HG03280 (cell line): ENCODE results near the gene COL20A1.
"Not testable (repeated sequence)": the region's sequence is repeated elsewhere in the genome, so short reads cannot be mapped to it uniquely, and the experiment has no call there.

Source experiments
- ATAC-seq: cut with Tn5 transposase; IDR thresholded peaks from one replicate; pipeline ENCODE4 v1.9.1; 2021; ENCODE audit warnings: mild to moderate bottlenecking, moderate library complexity; ENCODE audit not compliant: unreplicated experiment

Gene COL20A1

DNA sequence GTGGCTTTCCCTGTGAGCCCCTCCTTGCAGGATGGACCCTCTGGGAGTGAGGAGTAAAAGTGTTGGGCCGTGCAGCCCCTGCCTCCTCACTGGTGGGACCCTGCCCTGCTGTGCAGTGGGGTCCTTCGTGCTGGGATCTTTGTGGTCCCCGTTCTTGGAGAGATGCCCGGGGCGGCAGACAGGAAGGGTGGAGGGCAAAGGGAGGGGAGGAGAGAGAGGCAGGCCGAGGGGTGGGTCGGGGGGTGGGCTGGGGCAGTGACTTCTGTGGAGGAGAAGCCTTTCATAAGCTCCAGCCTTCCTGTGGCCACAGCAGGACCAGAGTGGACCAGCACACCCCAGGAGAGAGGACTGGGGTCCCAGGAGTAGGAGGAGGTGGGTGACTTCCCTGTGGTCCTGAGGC lies at the start of gene COL20A1:
Gene COL20A1, plus strand, starts transcription at position 283 of the 400 bp plus-strand sequence. CDS start 1,922 bp downstream, outside the sequence.
- ATAC-seq, result no peak

DNA sequence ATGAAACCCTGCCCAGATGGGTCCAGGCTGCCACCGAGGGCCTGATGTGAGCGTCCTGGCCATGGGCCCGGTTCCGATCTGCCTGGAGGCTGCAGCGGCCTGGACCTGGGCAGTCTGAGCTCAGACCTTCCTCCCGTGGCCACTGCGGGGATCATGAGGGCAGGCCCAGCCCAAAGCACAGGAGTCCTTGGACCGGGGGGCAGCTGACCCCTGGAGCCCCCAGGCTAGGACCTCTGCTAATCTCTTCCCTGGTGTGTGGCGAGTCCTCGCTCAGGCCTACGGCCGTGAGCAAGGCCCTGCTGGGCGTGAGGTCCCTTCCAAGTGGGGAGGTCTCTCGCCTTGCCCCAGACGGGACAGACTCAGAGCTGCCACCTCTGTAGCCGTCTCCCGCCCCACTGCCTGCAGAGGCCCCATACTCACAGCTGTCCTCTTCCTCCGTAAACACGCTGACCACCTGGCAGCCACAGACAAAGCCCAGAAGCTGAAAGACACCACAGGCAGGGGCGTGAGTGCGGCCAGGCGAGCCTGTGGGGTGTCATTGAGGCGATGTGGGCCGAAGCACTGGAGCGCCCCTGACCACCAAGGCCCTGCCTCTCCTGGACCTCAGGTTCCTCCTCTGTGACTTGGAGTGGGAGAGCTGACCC lies 49.3 kb upstream of the COL20A1 start:
- no peak for ATAC-seq

DNA sequence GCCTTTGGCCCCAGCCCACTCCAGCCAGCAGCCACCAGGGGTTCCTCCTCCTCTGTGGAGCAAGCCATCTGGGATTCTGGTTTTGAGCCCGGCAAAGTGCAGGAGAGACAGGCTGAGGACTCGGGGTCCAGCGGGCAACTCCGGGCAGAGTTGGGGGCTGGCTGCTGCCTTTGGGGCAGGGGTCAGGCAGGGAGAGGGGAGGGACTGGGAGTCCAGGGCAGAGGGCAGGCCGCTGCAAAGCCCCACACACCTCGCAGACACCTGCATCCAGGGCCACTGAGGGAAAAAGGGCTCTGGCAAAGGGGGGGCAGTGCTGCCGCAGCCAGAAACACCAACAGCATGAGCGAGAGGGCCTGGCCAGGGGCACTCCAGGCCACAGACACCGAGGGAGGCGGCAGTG lies 48.5 kb upstream of the COL20A1 start:
- no peak for ATAC-seq

DNA sequence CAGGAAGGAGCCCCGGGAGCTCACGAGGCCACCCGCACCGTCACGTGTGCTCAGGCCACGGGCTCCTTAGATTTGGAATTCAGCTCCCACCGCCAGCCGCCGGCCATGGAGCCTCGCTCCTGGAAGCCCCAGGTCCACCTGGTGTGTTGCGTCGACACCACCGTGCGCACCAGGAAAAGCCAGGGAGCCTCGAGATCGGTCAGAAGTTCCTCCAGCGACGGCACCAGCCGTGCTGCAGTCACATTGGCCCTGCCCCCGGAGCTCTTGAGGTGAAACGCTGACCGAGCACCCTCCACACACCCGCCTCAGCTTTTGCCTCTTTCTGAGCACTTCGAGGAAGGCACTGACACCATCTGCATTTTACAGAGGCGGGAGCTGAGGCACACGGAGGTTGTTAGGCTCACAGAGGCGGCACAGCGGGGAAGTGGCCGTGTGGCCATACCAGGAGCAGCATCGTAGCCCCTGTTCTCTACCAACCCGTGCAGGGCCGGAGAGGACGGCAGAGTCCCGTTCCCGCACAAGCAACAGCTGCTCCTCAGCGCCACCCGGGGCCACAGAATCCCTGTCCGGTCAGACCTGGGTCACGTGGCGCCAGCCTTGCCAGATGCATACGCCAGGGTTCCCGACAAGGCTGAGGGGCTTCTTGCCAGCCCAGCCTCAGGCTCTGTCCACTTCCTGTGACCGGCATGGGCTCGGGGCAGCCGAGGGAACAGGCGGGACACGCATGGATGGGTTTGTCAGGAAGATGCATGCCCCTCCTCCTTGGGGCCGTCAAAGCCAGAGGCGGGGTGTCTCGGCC lies 46.3 kb upstream of the COL20A1 start:
- ATAC-seq, result no peak

DNA sequence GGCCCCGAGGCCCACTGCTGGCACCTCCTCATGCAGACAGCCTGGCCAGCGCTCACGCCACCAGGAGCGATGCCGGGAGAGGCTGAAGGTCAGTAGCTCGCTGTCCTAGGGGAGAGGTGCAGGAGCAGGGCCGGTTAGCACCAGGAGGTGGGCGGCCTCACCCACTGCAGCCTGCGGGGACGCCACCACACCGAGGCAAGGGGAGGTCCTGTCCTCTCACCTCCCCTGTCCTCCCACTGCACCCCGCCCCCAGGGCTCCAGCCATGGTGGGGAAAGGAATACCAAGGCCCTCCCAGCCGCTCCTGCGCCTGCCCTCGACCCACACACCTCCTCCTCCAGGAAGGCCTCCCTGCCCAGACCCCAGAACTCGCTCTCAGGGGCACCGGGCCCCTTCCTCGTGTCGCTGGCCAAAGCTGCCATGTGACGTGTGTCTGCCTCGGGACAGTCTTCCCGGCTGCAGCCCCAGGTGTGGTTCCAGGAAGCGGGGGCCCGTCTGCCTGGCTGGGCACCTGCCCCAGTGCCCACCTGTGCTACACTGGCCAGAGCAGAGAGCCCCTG lies 45.2 kb upstream of the COL20A1 start:
- no peak for ATAC-seq

DNA sequence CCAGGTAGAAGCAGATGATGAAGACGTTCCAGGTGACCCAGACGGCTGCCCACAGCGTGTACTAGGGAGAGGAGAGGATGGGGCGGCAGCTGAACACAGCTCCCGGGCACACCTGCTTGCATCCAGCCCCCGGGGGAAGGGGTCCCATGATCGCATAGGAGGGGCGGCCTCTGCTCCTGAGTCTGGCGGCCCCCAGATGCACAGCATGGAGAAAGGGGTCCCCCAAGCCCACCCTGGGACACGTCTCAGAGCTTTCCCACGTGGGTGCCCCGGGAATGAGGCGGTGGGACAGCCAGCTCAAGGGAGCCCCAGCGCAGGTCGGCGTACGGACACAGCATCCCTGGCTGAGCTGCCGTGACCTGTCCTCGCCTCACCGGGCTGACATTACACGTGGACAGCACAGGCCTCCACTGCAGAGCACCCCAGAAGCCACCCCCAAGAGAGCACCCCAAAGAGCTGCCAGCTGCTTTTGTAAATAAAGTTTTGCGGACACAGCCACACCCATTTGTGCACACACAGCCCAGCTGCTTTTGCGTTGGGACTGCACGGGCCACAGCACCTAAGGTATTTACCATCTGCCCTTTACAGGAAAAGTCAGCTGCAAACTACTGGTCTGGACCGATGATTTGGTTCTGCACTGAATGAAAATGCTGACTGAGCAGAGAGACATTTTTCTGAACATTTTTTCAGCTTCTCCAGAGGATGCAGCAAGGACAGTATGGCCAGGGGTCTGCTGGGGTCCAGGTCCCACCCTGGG lies 44.0 kb upstream of the COL20A1 start:
- ATAC-seq, result no peak

DNA sequence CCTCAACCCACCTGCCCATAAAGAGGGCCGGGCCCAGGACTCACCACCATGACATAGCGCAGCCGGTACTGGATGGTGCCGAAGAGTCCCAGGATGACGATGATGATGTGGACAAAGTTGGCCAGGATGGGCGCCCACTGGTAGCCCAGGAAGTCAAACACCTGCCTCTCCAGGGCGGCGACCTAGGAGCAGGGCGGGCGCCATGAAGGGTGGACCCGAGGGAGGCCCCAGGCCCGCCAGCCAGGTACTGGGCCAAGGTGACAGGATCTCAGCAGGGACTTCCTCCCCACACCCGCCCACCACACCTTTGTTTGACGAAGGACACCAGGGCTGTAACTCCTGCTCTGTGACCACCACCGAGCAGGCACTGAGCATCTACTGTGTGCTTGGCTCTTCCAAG lies 43.1 kb upstream of the COL20A1 start:
- no peak for ATAC-seq

DNA sequence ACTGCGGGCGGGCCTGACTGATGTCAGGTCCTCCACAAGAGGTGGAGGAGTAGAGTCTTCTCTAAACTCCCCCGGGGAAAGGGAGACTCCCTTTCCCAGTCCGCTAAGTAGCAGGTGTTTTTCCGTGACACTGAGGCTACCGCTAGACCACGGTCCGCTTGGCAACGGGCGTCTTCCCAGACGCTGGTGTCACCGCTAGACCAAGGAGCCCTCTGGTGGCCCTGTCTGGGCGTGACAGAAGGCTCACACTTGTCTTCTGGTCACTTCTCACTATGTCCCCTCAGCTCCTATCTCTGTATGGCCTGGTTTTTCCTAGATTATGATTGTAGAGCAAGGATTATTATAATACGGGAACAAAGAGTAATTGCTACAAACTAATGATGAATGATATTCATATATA lies 41.6 kb upstream of the COL20A1 start:
- ATAC-seq, result not testable (repeated sequence)

DNA sequence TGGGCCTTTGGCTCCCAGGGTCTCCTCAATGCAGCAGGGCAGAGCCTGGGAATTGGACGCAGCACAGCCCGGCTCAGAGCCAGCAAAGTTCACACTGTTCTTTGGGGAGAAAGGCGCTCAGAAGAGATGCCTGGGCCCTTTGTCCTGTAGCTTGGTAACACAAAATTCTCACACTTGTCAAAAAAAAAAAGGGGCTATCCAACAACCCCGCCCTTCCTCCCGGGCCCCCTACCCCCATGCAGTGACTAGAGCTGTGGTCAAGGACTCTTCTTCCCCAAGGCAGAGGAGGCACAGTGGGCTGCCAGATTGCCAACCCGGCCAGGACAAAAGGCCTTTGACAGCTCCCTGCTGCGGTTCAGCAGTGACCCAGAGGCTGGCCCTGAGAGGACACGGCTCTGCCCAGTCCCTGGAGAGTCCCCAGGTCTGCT lies 40.7 kb upstream of the COL20A1 start:
- no peak for ATAC-seq

DNA sequence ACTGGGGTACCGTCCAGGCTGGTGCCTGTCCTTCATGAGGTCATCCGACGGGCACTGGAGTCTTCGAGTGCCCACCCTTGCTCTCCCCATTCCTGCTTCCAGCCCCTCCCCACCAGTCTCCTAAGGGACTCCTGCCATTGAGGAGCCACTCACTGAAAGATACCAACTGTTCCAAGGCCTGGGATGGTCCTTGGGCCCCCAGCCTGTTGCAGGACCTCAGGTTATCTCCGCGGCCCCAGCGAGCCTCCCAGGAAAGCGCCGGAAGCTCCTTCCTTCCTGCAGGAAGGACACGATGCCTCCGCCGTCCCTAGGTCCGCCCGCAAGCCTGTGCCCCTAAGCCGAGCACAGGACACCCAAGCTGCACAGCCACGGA lies 39.9 kb upstream of the COL20A1 start:
- ATAC-seq, result no peak

DNA sequence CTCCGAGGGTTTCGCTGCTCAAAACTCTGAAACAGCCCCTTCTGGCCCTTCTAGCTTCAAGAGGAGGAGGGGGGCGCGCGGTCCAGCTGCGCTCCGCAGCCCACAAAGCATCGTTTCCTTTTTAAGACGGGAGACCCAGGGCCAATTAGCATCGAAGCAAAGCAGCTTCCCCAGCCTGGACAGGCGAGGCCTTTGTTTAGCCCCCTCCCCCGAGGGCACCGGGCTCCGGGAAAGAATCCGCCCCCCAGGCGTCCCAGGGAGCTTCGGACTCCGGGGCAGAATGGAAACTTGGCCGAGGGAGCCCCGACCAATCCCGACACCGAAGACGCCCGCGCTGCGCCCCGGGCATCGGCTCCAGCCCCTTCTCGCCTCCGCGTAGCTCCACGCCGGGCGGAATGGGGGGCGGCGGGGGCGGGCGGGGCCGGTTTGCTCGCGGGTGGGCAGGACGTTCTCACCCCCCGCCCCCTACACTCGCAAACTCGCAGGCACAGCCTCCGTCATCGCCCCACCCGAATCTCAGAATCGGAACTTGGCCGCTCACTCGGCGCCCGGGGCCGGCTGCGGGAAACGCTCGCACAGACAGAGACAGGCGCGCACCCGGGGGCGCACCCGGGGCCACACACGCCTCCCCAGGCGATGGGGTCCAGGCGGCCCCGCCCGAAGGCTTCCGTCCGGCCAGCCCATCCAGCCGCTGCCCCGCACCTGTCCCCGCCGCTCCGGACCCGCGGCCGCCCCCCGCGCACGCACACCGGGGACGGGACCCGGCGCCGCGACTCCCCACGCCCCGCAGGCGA lies 39.4 kb upstream of the COL20A1 start:
- no peak for ATAC-seq

DNA sequence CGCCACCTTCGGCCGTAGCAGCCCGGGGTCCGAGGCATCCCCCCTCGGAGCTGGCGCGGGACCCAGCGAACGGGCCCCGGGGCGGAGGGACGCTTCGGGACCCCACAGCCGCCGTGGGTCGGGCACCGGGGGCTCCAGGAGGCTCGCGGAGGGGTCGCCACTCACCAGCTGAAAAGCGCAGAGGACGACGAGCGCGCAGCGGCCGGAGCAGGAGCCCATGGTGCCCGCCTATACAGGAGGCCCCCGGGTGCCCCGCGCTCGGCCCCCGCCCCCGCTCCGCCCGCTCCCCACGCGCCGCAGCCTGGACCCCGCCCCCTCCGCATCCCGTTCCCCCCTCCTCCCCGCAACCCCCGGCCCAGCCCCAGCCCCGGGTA lies 38.8 kb upstream of the COL20A1 start, which contains the start of gene NKAIN4:
Gene NKAIN4, minus strand, starts transcription at position 232 of the 374 bp plus-strand sequence. Its CDS starts 13 bp downstream, at position 219.
- ATAC-seq, result no peak

DNA sequence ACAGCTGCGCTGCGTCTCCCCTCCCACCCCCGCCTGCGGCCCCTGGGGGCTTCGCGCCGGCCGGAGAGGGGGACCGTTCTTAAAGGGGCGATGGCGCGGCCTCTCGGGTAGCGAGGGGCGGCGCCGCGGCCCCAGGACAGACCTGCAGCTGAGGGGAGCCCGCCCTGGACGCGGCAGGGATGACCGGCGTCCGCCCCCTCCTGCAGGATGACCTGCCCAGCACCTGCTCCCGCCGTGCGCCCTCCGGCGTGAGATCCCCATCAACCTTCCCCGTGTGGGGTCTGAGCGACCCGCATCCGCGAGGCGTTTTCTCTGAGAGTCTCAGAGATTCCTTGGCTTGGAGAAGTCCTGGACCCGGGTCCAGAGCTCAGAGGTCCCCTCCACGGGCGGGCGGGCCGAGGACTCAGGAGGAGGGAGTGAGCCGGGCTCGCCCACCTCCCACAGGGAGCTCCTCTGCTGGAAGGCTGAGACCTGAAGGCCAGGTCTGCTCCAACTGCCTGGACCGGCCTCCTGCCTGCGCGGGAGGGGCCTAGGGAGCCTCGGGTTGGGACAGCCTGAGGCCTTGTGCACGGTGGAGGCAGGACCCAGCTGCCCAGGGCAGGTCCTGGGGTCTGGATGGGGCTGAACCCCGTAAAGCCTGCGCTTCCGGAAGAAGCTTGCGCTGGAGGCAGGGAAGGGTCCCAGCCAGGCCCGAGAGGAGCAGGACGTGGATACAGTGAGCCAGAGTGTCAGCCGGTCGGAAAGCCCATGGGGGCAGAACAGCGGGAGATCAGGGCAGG lies 38.2 kb upstream of the COL20A1 start:
- no peak for ATAC-seq

DNA sequence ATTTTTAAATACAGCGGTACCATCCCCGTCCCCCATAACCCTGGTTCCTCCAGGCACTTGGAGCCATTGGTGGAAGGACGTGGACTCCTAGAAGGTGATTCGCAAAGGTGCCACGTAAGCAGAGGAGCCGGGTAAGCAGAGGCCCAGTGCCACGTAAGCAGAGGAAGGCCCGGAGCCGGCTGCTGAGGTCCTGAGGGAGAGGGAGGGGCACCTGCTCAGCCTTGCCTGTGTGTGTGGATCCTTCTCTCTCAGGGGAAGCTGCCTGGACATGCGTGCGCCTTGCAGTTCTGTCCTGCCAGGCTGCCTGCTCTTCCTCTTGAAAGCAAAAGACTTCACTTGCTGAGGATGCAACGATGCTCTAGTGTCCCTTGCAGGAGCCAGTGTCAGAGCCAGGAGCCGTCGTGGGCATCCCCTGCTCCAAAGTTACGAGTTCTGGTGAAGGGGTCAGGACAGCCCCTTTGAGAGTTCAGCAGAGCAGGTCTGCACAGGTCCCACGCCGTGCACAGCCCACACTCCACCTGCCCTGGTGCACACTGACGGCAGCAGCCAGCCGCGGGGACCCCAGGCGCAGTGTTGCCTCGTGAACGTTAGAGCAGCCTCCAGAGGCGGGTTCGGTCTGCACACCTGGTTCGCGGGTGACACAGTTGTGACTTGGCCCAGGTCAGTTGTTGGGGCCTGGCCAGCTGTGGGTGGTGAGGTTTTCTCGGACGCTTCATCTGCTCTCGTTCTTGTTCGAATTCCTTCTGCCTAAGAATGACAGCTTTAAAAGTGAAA lies 36.9 kb upstream of the COL20A1 start:
- ATAC-seq, result no peak

DNA sequence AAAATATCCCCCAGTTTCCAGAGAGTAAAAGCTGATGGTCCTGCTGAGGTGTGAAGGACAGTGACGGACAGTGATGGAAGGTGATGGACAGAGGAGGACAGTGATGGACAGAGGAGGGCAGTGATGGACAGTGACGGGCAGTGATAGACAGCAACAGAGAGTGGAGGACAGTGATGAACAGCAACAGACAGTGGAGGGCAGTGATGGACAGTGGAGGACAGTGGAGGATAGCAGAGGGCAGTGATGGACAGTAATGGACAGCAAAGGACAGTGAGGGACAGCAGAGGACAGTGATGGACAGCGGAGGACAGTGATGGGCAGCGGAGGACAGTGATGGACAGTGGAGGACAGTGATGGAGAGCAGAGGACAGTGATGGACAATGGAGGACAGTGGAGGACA lies 36.0 kb upstream of the COL20A1 start:
- no peak for ATAC-seq

DNA sequence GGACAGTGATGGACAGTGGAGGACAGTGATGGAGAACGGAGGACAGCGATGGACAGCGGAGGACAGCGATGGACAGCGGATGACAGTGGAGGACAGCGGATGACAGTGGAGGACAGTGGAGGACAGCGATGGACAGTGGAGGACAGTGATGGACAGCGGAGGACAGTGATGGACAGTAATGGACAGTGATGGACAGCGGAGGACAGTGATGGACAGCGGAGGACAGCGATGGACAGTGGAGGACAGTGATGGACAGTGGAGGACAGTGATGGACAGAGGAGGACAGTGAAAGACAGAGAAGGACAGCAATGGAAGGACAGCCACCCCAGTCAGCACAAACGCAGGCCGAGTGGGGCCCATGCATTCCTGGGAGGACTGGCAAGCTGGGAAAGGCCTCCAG lies 35.4 kb upstream of the COL20A1 start:
- no peak for ATAC-seq

DNA sequence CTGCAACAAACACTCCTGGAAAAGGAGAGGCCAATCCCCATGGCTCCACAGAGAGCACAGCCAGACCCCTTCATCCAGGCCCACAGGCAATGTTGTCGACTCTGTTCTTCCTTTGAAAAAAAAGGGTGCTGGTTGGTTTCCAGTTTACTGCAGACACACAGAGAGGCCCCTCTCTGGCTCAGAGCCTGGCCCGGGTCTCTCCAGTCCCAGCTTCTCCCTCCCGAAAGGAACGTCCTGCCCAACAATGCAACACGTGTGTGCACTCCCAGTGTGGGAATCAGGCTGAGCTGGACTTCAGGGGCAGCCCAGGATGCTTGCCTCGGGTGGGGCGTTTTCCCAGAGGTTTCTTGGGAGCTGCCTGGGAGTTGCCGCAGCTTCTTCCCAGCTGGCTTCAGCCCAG lies 34.2 kb upstream of the COL20A1 start:
- ATAC-seq, result no peak

DNA sequence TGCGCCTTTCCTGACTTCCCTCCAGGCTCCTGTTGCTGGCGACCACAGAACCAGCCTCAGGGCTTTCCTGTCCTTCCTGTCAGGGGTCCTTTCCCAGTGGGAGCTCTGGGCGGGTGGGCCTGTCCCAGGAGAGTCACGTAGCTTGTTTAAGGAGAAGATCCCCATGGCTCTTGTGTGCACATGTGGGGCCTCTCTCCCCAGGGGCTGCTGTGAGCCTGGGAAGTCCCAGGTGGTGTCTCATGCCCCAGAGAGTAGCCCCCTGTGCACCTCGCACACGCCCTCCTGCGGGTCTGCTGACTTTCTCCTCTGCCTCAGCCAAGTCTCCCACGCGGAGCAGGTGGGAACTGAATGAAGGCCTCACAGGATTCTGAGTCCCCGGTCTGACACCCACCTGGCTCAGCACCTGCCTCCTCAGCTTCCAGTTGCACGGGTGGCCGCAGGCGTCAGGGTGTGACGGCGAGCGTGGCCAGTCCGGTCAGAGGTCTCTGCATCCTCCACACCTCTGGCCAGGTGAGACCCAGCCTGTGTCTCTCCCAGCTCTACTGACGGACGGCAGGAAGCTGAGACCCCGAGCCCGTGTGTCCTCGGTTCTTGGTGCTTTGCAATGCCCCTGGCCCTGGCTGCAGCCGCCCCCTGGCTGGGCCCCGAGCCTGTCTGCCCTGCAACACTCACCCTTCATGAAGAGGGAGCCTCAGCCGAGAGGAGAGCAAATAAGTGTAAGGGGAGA lies 33.1 kb upstream of the COL20A1 start:
- ATAC-seq, result no peak
